GM12891 (cell line): ENCODE data around the gene UVSSA.

ENCODE experiments used
- PAX5 ChIP-seq: IDR thresholded peaks from 2 replicates; pipeline ENCODE4 v1.6.1; 2011; ENCODE audit warnings: low read length, moderate library complexity, mild to moderate bottlenecking; ENCODE audit not compliant: insufficient read depth, severe bottlenecking
- POLR2A ChIP-seq: IDR thresholded peaks from 2 replicates; pipeline ENCODE4 v1.6.1; 2011; ENCODE audit warnings: low read depth, low read length, control low read depth
- POLR2AphosphoS5 ChIP-seq: IDR thresholded peaks from 2 replicates; pipeline ENCODE4 v1.6.1; 2011; ENCODE audit warnings: low read depth, low read length, control low read depth
- POU2F2 ChIP-seq: IDR thresholded peaks from 2 replicates; pipeline ENCODE4 v1.6.1; 2011; ENCODE audit warnings: low read depth, mild to moderate bottlenecking, control low read depth, low read length, moderate library complexity
- SPI1 ChIP-seq: IDR thresholded peaks from 2 replicates; pipeline ENCODE4 v1.6.1; 2011; ENCODE audit warnings: low read depth, low read length, control low read depth
- TAF1 ChIP-seq: IDR thresholded peaks from 2 replicates; pipeline ENCODE4 v1.6.1; 2011; ENCODE audit warnings: low read depth, low read length, control low read depth

GRCh38 chr4:1413204-1413663, 66.2 kb downstream of the UVSSA start:
- TF ChIP-seq POLR2A = no peak
- no peak for TF ChIP-seq TAF1
- no peak for TF ChIP-seq PAX5
- no peak for TF ChIP-seq POLR2AphosphoS5
- no peak for TF ChIP-seq POU2F2
- TF ChIP-seq SPI1 = no peak
